Kidney epithelial cell (primary cell): ENCODE measurements around the gene ZFPL1. TPM values are rescaled to one million over a fixed set of nuclear protein-coding genes. Genes with fewer than 3 reads are reported as not detected.

ENCODE experiments used
- DNase-seq: peaks from one replicate; pipeline ENCODE4 v3.0.0-alpha.2; 2010; ENCODE audit warnings: low read depth
- H3K27me3 ChIP-seq: 2 replicates; pipeline ENCODE4 v1.6.0; 2011; ENCODE audit warnings: low read length; ENCODE audit not compliant: control insufficient read depth, insufficient read depth
- H3K36me3 ChIP-seq: 2 replicates; pipeline ENCODE4 v1.5.1; 2011; ENCODE audit warnings: low read length; ENCODE audit not compliant: control insufficient read depth, insufficient read depth
- H3K4me3 ChIP-seq: 2 replicates; pipeline ENCODE4 v1.5.1; 2011; ENCODE audit warnings: low read depth, mild to moderate bottlenecking, control low read depth, low read length
- CTCF ChIP-seq: IDR thresholded peaks from 2 replicates; pipeline ENCODE4 v1.5.1; 2011; ENCODE audit warnings: mild to moderate bottlenecking, moderate library complexity, low read length, control low read depth, inconsistent platforms; ENCODE audit not compliant: insufficient read depth, poor library complexity, severe bottlenecking
- total RNA-seq: library from RNA; depleted of rRNA; stranded (reverse); fragments of >200 nt; gene quantifications from 2 replicates; pipeline ENCODE4 v1.2.3, GENCODE V29; 2015

The ZFPL1 gene
- total RNA-seq, 1 donor from 2014 or later, result 49.8 TPM

- H3K36me3 ChIP-seq, result peaks cover 11% of the 10 kb centered on the region
- DNase-seq, result no peak
- TF ChIP-seq CTCF, result no peak
- no peak overlapping the region for H3K4me3 ChIP-seq
- no peaks in the 10 kb centered on the region for H3K27me3 ChIP-seq
These were observed 35.6 kb downstream of the ZFPL1 start for GRCh38 chr11:65119670-65119995.

DNA sequence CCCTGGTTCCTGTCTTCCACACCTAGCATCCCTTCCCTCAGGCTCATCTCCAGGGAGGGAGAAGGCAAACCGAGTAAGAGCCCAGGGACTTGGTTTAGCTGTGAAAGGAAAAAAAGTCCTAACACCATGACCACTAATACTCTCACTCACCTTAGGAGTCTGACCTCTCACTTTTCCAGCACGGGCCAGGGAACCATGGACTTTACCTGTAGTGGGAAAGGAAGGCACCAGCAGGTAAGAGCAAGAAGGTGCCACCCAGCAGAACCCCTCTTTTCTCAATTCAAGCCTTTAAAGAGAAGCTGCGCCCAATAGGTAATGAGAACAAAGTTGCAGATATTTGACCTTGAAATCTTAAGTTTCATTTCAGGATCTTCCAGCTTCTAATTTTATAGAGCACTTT lies 36.8 kb downstream of the ZFPL1 start:
- no peak for DNase-seq
- no peak for TF ChIP-seq CTCF
- Histone ChIP-seq H3K27me3 (no peaks in the 10 kb centered on the region), H3K4me3 (peak overlapping the region; percentile 99), H3K36me3 (peaks cover 7% of the 10 kb centered on the region)

DNA sequence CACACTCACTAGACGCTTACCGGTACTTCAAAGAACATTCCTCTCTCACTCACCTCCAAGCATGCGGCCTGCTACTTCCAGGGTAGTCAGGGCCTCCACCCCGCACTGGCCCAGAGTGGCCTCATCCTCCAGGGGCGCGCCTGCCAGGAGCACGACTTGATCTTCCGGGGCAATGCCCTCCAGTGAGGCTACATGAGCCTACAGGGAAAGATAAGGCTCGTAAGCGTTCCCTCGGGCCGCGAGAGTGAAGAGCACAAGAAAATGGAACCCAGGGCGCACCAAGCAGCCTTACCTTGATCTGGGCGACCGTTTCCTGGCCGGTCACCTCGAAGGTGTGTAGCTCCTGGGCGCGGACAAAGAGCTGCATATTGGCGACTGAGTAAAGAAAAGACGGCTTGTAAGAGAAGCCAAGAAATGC lies 37.4 kb downstream of the ZFPL1 start:
- TF ChIP-seq CTCF, result no peak
- Histone ChIP-seq H3K27me3 (no peaks in the 10 kb centered on the region), H3K4me3 (peak overlapping the region; percentile 99), H3K36me3 (peaks cover 7% of the 10 kb centered on the region)
- no peak for DNase-seq

DNA sequence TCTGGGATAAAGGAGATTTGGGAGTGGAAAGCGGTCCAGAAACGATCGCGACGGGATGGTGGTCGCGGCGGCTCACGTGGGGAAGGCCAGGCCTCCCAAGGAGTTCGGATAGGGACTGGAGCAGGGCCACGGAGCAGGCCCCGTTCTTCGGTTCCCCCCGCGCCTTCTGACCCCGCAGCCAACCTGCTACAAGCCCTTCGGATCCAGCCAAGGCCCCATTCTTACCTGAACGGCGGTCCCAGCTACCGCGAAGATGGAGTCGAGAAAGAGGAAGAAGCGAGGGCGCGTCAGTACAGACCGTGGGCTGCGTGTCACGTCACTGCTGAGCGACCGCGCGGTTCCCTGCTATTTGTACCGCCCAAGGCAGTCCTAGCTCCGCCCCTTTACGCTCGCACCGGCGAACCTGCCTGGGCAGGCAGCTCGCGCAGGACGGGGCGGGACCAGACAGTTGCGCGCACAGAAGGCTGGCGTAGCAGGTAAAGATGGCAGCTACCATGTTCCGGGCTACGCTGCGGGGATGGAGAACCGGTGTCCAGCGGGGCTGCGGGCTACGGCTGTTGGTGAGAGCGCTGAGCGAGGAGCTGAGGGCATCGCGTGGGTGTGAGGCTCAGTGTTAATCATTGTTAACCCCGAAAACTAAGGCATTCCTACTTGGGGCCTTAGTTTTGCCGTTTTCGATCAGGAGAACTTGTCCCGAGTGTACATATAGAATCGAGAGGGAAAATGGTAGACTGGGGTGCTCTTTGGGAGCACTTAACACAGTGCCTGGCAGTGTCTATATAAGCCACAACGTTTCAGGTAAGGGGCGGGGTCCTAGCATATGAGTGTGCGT lies 38.1 kb downstream of the ZFPL1 start, which contains the start of the genes FAU and MRPL49:
Gene FAU, minus strand, starts transcription at position 270 of the 832 bp plus-strand sequence. CDS start 321 bp downstream, outside the sequence.
Gene MRPL49, plus strand, starts transcription at position 457 of the 832 bp plus-strand sequence. Its CDS starts 26 bp downstream, at position 483.
- no peak for TF ChIP-seq CTCF
- Histone ChIP-seq H3K4me3 (peak within 1 kb of the TSS; percentile 99), H3K36me3 (peaks cover 9% of the 10 kb centered on the region), H3K27me3 (no peaks in the 10 kb centered on the region)
- DNase-seq, result peak; percentile 95

GRCh38 chr11:65124480-65125196 lies 40.6 kb downstream of the ZFPL1 start:
- Histone ChIP-seq H3K4me3 (no peak overlapping the region), H3K36me3 (peaks cover 10% of the 10 kb centered on the region), H3K27me3 (no peaks in the 10 kb centered on the region)
- DNase-seq, result no peak
- no peak for TF ChIP-seq CTCF
